Measurements from ENCODE around the gene NR2C2AP.
A peak's percentile ranks its signal among the peaks of the same experiment; 100 is the strongest.

Gene NR2C2AP

DNA sequence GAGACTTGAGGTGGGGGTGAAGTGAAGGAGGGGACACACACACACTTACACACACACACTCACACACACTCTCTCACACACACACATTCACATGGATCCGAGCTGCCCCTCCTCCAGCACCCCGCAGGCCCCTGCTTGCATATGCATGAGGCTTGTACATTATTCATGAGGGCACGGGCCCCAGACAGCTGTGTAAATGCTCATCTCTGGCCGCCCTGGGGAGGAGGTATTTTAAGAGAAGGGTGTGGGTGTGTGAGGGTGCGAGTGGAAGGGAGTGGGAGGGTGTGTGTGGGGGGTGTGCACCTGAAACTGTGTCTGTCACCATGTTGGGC, 10.9 kb upstream of the NR2C2AP start:
- DNase-seq = no peak

DNA sequence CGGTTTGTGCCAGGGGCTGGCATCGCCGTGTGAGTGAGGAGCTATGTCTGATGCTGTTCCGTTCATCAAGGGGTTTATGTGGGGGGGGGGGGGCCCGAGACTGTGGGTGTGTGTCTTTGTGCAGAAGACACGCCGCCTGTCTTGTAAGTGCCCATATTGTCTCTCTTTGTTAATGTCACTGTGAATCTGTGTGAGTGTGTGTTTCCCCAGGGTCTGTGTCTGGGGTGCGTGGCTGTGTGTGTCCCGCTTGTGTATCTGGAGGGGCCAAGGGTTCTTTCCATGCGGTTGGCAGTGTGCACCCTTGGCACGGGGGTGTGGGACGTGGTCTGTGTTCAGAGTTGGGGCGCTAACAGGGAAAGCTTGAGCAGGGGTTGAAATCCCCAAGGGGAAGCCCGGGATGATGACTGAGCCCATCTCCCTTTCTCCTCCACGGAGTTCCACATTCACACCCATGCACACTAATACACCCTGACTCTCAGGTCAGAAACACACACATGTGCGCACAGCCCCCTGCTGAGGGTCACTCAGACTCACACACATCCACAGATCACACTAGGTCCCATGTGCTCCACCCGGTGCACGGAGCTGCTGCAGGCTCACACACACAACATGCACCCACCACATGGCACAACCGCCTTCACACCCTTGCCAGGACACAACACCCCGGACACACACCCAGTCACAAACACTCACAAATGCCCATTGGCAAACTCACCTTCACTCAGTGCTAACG, 10.4 kb upstream of the NR2C2AP start:
- DNase-seq = no peak

DNA sequence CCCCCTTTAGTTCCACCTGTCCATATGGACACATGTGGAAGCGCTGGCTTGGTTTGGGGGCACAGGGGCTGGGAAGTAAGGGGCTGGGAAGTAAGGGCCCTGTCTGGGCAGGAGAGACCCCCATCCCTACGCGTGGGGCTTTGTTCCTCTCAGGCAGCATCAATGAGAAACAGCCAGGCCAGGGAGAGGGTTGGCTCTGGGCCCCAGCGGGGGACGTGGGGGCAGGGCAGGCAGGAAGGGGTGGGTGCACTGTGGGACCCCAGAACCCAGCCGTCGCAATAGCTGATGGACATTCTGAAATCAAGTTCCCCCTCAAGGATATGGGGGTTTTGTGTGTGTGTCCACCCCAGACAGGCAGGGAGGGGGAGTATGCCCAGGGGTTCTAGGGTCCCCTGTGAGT, 9.7 kb upstream of the NR2C2AP start:
- DNase-seq = no peak

DNA sequence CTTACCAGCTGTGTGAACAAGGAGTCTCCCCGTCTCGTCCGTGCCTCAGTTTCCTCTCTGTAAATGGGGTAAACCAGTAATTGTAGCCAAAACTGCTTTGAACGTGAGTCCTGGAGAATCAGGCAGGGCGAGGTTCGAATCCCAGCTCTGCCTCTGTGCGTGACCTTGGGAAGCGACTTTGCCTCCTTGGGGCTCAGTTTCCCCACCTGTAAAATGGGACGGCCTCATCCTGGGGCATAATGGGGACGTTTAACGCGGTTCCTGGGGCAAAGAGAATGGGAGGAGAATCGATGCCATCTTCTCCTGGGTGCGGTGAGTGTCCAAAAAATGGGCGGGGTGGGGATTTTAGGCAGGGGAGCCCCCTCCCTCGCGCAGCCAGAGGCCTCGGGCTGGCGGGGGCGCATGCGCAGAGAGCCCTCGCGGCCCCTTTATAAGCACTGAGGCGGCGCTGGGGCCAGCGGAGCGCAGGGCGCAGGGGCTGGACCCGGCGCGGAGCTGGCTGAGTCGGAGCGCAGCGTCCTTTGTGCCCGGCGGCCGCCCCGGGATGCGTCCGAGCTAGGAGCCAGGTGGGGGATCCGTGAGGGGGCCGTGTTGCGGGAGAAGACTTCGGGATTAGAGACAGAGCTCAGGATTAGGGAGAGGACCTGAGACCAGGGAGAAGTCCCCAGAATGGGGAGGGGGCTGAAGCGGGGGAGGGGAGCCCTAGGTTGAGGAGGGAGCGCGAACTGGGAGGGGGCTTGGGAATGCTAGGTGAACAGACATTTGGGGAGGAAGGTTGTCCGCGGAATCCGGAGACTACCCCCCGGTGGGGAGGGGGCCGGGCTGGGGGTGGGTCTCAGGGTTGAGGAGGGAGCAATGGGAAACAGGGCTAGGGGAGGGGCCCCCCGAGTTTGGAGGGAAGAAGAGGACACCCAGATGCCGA, 8.5 kb upstream of the NR2C2AP start, which contains the start of gene NCAN:
TSS of gene NCAN (plus strand) at position 460 of the 922 bp plus-strand sequence. CDS start 4,996 bp downstream, outside the sequence.
- no peak for DNase-seq

DNA sequence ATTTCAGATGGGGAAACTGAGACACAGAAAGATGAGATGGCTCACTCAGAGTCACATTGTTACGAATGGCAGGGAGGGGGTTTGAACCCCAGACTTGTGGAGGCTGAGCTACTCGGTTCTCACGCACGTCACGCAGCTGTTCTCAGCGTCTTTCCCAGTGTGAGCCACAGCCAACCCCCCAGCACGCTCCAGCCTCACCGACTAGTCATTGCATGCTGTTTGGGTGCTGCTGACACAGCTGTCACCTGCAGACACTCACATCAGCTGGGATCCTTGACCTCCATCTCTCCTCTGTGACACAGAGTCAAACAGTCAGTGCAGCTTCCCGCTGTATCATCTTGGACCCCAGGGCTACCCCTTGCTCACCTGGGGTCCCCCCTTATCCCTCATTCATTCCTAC, 6.2 kb upstream of the NR2C2AP start:
- no peak for DNase-seq

DNA sequence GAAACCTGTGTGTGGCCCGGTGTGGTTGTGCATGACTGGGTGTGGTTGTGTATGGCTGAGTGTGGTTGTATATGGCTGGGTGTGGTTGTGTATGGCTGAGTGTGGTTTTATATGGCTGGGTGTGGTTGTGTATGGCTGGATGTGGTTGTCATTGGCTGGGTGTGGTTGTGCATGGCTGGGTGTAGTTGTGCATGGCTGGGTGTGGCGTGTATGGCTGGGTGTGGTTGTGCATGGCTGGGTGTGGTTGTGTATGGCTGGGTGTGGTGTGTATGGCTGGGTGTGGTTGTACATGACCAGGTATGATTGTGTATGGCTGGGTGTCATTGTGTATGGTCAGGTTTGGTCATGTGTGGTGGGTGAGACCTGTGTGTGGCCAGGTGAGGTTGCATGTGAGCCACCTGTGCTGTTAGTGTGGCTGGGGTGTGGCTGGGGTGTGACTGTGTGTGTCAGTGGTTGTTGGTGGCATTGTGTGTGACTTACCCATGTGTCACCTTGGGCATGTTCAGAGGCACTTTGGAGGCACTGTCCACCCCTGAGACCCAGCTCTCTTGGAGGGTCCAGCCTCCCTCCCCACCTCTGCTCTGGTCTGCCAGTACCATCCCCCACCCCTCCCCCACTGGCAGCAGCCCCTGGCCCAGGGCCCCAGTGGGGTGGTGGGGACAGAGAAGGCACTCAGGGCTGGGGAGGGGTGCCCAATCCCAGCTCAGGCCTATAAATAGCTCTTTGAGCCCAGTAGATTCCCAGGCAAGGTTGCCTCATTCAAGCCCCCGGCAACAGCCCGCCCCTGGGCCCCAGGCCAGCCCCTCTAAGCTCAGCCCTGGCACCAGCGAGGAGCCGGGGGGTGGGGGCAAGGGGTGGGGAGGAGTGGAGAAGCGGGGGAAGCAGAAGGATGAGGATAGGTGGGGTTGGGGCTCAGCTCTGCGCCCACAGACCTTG, 4.7 kb upstream of the NR2C2AP start:
- no peak for DNase-seq

DNA sequence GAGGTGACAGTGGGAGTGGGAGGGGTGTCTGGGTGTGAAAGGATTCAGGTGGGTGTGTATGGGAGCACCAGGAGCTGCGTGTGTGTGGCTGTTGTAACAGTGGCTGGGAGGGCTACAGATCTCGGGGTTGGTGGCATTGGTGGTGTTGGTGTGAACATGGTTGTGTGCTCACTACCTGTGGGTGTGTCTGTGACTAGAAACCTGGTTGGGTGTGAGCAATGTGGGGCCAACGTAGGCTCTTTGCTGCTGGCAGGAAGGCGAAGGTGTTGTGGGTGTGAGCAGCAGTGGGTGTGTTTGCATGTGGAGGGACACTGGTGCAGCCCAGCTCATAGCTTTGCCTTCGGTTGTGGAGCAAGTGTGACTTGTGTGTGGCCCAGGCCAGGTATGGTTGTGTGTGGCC, 3.7 kb upstream of the NR2C2AP start:
- no peak for DNase-seq

DNA sequence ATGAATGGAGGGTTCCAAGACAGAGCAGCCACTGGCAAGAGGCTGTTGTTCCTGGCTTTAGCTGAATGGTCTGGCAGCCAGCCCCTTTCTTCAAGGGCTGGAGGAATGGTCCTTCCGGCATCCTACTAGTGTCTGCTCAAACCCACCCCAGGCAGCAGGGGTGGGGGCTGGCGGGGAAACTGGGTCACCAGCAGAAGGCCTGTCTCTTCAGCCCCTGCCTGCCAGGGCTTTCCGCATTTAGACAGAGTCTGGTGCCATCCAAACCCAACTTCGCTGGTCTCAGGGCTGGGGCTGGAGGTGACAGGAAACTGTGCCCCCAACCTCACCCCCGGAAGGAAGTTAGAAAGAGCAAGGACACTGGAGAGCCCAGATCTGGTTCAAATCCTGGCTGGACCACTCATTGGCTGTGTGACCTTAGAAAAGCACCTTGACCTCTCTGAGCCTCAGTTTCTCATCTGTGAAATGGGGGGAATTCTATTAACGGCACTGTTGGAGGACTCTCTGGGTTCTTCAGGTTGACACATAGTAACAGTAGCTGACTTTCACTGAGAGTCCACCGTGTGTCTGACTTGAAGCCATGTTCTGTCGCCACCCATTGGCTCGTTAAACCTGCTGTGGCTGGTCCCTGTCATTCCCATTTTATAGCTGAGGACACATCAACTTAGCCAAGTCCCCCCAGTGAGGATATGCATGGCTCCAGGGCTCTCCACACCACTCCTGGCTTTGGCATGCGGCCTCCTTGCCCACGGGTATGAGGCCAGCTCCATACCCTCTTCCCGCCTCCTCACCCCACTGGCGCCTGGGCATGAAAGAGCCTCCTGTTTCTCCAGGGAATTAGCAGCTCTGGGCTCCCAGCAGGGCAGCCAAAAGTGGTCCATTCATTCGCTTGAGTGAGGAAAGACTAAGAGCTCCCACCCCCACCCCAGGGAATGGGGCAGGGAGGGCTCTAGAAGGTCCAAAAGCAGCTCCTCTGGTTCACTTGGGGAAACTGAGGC, 2.5 kb upstream of the NR2C2AP start:
- no peak for DNase-seq

DNA sequence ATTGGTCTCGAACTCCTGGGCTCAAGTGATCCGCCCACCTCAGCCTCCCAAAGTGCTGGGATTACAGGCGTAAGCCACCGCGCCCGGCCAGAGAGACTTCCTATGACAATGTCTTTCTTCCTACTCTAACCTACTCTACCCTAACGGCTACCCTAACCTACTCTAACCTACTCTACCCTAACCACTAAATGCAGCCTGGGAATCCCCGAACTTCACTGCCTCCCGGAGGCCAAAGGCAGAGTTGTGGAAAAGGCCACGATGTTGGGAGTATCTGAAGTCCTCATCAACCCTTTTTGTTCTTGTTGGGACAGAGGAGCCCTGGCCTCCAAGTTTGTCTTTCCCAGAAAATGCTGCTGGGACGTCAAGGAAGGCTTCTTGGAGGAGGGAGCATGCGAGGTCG, 967 bp upstream of the NR2C2AP start:
- no peak for DNase-seq

DNA sequence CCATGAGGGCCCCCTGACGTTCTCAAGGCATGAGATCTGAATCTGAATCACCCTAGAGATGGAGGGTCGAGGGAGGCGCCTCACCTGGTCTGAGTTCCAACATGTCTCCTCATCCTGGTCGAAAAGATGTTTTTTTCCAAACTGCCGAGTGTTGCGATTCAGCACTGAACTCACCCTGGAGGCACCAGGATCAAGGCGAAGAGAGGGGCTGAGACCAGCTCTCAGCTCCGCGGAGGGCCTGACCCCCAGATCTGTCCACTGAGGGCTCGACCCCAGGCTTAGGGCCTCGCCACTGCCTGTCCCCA, 555 bp downstream of the NR2C2AP start:
- DNase-seq = no peak

DNA sequence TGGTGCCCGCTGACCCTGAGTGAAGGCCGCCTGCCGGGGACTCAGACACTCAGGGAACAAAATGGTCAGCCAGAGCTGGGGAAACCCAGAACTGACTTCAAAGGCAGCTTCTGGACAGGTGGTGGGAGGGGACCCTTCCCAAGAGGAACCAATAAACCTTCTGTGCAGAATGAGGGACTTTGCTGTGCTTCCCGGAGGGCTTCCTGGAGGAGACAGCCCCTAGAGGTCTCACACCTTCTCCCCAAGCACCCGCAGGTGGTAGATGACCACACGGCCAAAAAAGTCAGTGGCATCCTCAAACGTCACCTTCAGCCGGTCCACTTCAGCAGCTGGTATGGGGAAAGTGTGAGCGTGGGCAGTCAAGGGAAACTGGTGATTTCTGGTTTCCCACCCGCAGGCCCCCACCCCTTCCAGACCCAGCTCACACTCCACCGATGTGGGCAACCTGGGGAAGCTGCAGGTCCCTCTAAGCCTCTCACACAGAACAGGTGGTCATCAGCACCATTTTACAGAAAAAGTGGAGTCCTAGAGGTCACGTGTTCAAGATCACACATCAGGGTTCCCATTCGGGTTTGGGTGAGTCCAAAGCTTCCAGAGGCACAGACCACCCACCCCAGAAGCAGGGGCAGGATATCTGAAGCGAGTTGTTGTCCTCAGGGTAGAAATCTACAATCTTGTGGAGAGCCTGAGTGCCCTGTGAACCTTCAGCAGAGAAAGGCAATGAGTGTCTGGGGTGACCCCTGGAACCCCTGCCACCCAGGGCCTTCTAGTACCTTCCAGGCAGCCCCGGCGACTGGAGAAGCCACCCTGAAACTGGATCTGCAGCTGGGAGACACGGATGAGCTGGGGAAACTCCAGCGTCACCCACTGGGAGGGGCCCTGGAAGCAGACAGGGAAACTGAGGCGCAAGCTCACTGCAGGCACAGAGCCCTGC, 1.2 kb downstream of the NR2C2AP start:
- DNase-seq = no peak

DNA sequence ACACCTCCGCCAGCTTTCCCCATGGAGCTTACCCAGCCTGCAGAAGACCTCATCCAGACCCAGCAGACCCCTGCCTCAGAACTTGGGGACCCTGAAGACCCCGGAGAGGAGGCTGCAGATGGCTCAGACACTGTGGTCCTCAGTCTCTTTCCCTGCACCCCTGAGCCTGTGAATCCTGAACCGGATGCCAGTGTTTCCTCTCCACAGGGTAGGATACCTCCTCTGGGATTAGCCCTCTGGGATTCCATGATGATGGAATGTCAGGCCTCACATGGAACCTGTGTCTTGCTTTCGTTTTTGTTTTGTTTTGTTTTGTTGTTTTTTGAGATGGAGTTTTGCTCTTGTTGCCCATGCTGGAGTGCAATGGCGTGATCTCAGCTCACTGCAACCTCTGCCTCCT, 9.3 kb downstream of the NR2C2AP start:
- DNase-seq = no peak

DNA sequence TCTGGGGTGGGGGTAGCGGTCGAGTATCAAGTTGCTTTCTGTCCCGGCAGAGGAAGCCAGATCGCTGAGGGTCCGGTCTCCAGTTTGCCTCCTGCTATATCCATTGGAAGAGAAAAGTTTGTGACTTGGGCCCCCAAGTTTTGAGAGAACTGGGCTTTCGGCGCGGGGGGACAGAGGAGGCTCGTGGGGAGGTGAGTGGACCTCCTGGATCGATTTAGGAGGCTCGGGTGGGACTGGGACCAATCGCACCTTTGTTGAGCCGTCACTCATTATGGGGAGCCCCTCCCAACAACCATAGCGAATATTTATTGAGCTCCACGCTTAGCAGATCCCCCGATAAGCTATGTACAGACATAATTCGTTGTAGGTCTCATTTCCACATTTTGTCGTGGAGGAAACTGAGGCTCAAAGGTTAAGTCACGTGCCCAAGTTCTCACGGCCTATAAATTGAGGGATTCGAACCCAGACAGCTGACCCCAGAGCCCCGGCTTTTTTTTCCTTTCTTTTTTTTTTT, 10.2 kb downstream of the NR2C2AP start:
- no peak for DNase-seq

DNA sequence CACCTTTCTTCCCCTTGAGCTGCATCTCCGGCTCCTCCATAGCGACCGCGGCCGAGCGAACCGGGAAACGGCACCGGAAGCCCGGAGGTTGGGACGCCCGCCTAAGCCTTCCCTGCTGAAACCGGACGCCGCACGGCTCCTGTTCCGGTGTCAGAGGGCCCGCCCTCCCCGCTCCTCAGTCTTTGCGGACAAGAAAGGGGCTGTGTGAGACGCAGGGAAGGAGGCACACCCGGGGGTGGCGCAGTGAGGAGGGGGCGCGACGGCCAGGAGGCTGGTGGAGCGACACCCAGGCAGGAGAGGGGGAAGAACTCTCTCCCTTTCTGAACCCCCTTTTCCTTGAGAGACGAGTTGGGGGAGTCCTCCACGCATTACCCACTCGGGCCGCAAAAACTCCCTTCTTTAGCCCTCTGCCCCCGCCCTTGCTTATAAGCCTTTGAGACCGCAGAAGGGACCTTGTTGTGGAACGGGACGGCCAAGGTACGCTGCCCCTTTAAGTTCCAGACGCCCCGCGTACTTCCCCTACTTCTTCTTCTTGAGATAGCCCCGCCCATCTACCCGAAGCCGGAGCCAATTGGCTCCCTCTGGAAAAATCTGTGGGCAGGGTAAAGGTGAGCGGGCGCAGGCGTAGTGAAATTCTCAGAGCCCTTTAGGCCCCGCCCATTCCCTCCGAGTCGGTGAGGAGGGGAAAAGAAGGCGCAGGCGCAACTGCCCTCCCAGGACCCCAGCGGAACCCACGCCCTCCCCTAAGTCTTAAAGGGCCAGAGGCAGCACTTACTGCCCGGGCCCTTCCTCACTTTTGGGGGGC, 10.9 kb downstream of the NR2C2AP start, which contains the start of the genes BORCS8 and RFXANK:
TSS of gene BORCS8 (minus strand) at position 75 of the 805 bp plus-strand sequence. CDS start at position 40, 35 bp downstream.
TSS of gene RFXANK (plus strand) at position 181 of the 805 bp plus-strand sequence. CDS start 1,689 bp downstream, outside the sequence.
- DNase-seq = peak; percentile 97

DNA sequence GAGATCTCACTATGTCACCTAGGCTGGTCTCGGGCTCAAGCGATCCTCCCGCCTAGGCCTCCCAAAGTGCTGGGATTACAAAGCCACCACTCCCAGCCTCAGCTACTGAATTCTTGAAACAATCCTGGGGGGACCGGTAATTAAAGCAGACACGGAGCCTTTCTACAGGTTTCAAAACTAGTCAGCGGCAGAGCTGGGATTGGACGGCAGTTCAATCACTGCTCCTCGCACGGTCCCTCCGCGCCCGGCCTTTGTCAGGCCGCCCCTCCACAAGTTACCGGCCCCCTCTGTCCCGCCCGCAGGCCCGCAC, 11.5 kb downstream of the NR2C2AP start:
- DNase-seq = no peak

DNA sequence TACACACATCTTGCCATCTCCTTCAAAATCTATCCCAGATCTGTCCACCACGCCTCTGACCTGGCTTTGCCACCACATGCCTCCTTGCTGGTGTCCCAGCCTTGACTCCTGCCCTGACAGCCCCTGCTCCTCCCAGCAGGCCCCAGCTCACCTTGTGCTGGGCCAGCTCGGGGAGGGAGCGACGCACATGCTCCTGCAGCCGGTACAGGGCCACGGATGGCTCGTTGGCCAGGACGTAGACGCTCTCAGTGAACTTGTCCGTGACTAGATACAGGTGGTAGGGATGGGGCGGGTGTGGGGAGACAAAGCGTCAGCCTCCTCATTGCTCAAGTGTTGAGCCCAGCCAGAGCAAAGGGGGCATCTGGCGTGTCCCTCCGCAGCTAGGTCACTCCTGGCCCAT, 16.5 kb downstream of the NR2C2AP start:
- DNase-seq = no peak

DNA sequence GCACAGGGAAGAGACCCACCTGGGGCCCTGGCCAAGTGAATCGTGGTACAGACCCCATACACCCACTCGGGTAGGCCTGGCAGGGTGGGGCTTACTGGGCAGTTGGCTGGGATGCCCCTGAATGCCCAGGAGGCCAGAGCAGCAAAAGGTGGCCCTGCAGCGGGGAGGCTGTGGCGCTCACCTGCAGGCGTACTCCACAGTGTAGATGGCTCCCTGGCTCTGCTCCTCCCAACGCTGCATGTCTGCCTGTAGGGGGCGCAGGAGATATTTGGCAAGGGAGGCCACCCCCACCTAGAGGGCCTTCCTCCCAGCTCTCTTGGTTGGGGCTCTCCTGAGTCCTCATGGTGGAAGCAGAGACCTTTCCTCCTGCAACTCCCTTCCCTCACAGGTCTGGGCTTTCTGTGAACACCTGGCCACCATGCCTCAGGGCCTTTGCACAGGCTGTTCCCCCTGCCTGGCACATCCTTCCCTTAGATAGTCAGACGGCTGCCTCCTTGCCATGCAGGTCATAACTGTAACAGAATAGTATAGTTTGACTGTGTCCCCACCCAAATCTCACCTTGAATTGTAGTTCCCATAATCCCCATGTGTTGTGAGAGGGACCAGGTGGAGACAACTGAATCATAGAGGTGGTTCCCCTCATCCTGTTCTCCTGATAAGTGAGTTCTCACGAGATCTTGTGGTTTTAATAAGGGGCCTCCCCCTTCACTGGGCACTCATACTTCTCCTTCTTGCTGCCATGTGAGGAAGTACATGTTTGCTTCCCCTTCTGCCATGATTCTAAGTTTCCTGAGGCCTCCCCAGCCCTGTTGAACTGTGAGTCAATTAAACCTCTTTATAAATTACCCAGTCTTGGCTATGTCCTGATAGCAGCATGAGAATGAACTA, 17.1 kb downstream of the NR2C2AP start:
- DNase-seq = peak; percentile 77

DNA sequence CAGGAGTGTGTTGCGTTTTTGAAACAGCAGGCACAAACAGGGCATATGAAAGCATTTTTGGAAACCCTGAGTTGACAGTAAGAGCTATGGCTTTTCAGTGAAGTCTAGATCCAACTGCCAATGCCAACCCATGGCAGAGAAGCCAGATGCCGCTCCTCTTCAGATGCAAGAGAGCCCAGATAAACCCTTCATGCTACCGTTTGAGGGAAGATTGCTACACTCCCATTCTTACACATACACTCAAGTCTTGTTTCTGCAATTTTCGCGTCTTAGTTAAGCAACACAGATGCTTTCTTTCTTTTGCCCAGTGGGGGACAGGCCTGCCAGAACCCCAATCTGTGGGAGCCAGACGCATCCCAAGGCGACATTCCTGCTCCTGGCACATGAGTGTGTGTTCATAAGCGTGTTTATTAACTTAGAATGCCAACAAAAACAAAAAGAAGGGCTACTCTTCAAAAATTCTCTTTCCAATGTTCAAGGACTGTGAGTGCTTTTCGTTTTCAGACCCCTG, 21.7 kb downstream of the NR2C2AP start:
- no peak for DNase-seq

All from GF-D8 (cell line).